ENCODE data around the gene TCTN2.

TCTN2 gene

GRCh38 chr12:123741937-123742572 lies 71.1 kb downstream of the TCTN2 start:
- no peak for DNase-seq (ENCODE audit: low read depth)

- DNase-seq (ENCODE audit: low read depth), result no peak
Measured at GRCh38 chr12:123743002-123743401, 72.1 kb downstream of the TCTN2 start.

GRCh38 chr12:123744836-123745235 lies 73.9 kb downstream of the TCTN2 start:
- DNase-seq (ENCODE audit: low read depth), result no peak

GRCh38 chr12:123747309-123747708 lies 76.4 kb downstream of the TCTN2 start:
- no peak for DNase-seq (ENCODE audit: low read depth)

- no peak for DNase-seq (ENCODE audit: low read depth)
Measured at GRCh38 chr12:123748161-123748560, 77.2 kb downstream of the TCTN2 start.

GRCh38 chr12:123748661-123749060 lies 77.7 kb downstream of the TCTN2 start:
- DNase-seq (ENCODE audit: low read depth), result no peak

- DNase-seq (ENCODE audit: low read depth), result no peak
Measured at GRCh38 chr12:123749355-123749754, 78.4 kb downstream of the TCTN2 start.

- no peak for DNase-seq (ENCODE audit: low read depth)
Measured at GRCh38 chr12:123750159-123750656, 79.3 kb downstream of the TCTN2 start.

GRCh38 chr12:123752046-123752445 lies 81.1 kb downstream of the TCTN2 start:
- no peak for DNase-seq (ENCODE audit: low read depth)

- DNase-seq (ENCODE audit: low read depth), result no peak
Measured at GRCh38 chr12:123754041-123754772, 83.3 kb downstream of the TCTN2 start.

GRCh38 chr12:123757561-123757960 lies 86.6 kb downstream of the TCTN2 start:
- no peak for DNase-seq (ENCODE audit: low read depth)
